Gastrocnemius medialis (tissue), 4 donors: ENCODE data around the gene SH3BP5. TPM values are rescaled to one million over a fixed set of nuclear protein-coding genes. Genes with fewer than 3 reads are reported as not detected.
A peak's percentile ranks its signal among the peaks of the same experiment; 100 is the strongest.

Source experiments
- ATAC-seq, 2 donors: fragments of 150-250 bp; one replicate each; pipeline ENCODE4 v1.9.1; 2016
- DNase-seq, 2 donors: peaks; one replicate each; pipeline ENCODE4 v3.0.0-alpha.2; 2019
- H3K27ac ChIP-seq, 4 donors: fragments of 200-600 bp; sonication (generic); 1 replicate in 1 of 4; 2 replicates in 3 of 4; pipeline ENCODE4 v1.5.1; 2016 to 2018; ENCODE audit warnings: mild to moderate bottlenecking in 2 of 4, moderate library complexity in 1 of 4
- H3K27me3 ChIP-seq, 3 donors: fragments of 200-600 bp; sonication (generic) in 2 of 3; 1 replicate in 1 of 3; 2 replicates in 2 of 3; pipeline versions ENCODE4 v1.5.1 to v1.6.0; 2016 to 2019; ENCODE audit warnings: mild to moderate bottlenecking in 1 of 3, moderate library complexity in 1 of 3
- H3K36me3 ChIP-seq, 2 donors: fragments of 200-600 bp; sonication (generic) in 1 of 2; one replicate each; pipeline ENCODE4 v1.5.1; 2017 to 2018
- H3K4me1 ChIP-seq, 2 donors: fragments of 200-600 bp; sonication (generic) in 1 of 2; one replicate each; pipeline ENCODE4 v1.5.1; 2016 to 2017; ENCODE audit warnings: mild to moderate bottlenecking in 2 of 2
- H3K4me3 ChIP-seq, 4 donors: fragments of 200-600 bp; sonication (generic) in 3 of 4; 1 replicate in 1 of 4; 2 replicates in 3 of 4; pipeline ENCODE4 v1.5.1; 2016 to 2019; ENCODE audit warnings: mild to moderate bottlenecking in 2 of 4
- H3K9me3 ChIP-seq, 3 donors: fragments of 200-600 bp; sonication (generic) in 2 of 3; 1 replicate in 1 of 3; 2 replicates in 2 of 3; pipeline ENCODE4 v1.5.1; 2016 to 2019
- CTCF ChIP-seq, 5 experiments: fragments of 450-650 bp in 3 of 5; fragments of 200-600 bp in 2 of 5; sonication (generic) in 2 of 5; IDR thresholded peaks in 4 of 5; conservative IDR thresholded peaks in 1 of 5; 1 replicate in 4 of 5; 2 replicates in 1 of 5; pipeline ENCODE4 v1.5.1; 2016 to 2019; ENCODE audit warnings: antibody characterized with exemption in 5 of 5, mild to moderate bottlenecking in 3 of 5, moderate library complexity in 3 of 5
- POLR2A ChIP-seq, 2 donors: fragments of 450-650 bp; IDR thresholded peaks; one replicate each; pipeline ENCODE4 v1.6.1; 2017; ENCODE audit warnings: antibody characterized with exemption in 2 of 2, mild to moderate bottlenecking in 2 of 2, moderate library complexity in 2 of 2
- in situ Hi-C, 4 donors: fragments of 200-750 bp; cut with MboI; loops; one replicate each; pipeline versions ENCODE4 v1.15.0 to v1.8.0; 2017; ENCODE audit warnings: low sequenced_read_pairs in 4 of 4
- intact Hi-C: fragments of 100-400 bp; cut with DNase I; formaldehyde crosslinking; loops from one replicate; pipeline ENCODE4 v1.15.1; 2023; ENCODE audit warnings: low total_unique reads
- total RNA-seq, 4 donors: library from RNA; depleted of rRNA; stranded (reverse); fragments of >200 nt; gene quantifications; one replicate each; pipeline versions ENCODE4 v1.1.0 to v1.2.3, GENCODE V29; 2016

Gene SH3BP5
- total RNA-seq, 4 donors from 2014 or later, result 31.5 to 111 (median 75.5) TPM

DNA sequence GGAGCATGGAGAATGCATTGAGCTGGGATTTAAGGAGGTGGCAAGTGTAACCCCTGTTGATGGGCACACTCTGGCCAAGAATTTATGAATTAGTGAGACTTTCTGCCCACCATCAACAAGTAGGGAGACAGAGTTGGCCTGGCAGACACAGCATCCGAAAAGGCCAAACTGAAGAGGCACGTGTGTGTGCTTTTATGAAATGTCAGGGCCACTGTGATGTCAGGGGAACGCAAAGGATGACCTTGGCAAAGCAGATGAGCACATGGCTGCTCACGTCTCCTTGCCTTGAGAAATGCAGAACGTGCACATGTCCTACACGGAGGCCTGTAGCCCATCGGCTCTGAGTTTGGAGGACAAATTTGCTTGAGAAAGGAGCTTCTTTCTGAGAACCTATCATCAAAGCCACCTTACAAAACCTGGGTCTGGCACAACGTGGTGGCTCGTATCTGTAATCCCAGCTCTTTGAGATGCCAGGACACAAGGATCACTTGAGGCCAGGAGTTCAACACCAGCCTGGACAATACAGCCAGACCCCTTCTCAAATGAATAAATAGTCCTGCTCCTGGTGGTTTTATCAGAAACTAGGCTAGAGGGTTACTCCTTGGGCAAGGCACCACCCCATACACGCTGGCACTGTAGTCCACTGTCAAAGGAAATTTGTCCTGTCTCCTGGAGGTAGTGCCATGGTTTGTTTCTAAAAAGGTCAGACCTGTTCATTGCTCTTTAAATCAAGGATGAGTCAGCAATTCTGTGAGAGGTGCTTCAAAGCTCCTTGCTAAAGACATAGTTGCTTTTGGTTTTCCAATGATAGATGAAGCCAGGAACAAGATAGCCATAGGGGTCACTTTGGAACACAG is 941 bp upstream of the SH3BP5 start:
- no peaks in the 10 kb centered on the region for H3K36me3 ChIP-seq
- no peaks in the 10 kb centered on the region for H3K9me3 ChIP-seq
- H3K4me3 ChIP-seq, result peak overlapping the region in 1 of 4 donors; percentile 92
- intact Hi-C loops, result no loop called here
- ATAC-seq (no peak), DNase-seq (no peak)
- no peaks in the 10 kb centered on the region for H3K27me3 ChIP-seq
- peaks cover 32 to 35% of the 10 kb centered on the region in 2 donors for H3K4me1 ChIP-seq
- peak overlapping the region; percentile 88 to 93 (median 91) for H3K27ac ChIP-seq
- TF ChIP-seq POLR2A (IDR thresholded peaks at IDR 0.05) (no peak), CTCF (IDR thresholded peaks at IDR 0.05 in 4 of 5, conservative IDR thresholded peaks at IDR 0.05 in 1 of 5) (no peak)
- in situ Hi-C loops, result loop anchor here in 3 of 4 donors (5.0 to 10.0 kb wide), 4 partner anchors 51 to 66 kb away; no protein-coding TSS in a partner anchor

GRCh38 chr3:15331606-15332404 is 581 bp downstream of the SH3BP5 start:
- ATAC-seq, result peak; percentile 26 to 38
- Histone ChIP-seq H3K9me3 (no peaks in the 10 kb centered on the region), H3K4me1 (peaks cover 46 to 48% of the 10 kb centered on the region in 2 donors), H3K36me3 (no peaks in the 10 kb centered on the region), H3K27ac (peak overlapping the region; percentile 88 to 93 (median 91)), H3K4me3 (peak overlapping the region; percentile 92 to 97 (median 93)), H3K27me3 (no peaks in the 10 kb centered on the region)
- TF ChIP-seq CTCF (IDR thresholded peaks at IDR 0.05 in 4 of 5, conservative IDR thresholded peaks at IDR 0.05 in 1 of 5), result no peak
- TF ChIP-seq POLR2A (IDR thresholded peaks at IDR 0.05), result peak; percentile 29 to 37
- intact Hi-C loops (loop anchor here (1.0 to 2.0 kb wide), 3 partner anchors 46 to 125 kb away; partner anchors contain the start of gene CAPN7), in situ Hi-C loops (loop anchor here in 3 of 4 donors (5.0 to 10.0 kb wide), 4 partner anchors 53 to 65 kb away; no protein-coding TSS in a partner anchor)
- DNase-seq, result peak in 1 of 2 donors; percentile 47

- in situ Hi-C loops (loop anchor here in 3 of 4 donors (5.0 to 10.0 kb wide), 4 partner anchors 54 to 64 kb away; no protein-coding TSS in a partner anchor), intact Hi-C loops (loop anchor here (2.0 kb wide), 1 partner anchor 124 kb away; the partner anchor contains the start of gene CAPN7)
- no peak for TF ChIP-seq POLR2A (IDR thresholded peaks at IDR 0.05)
- no peak for TF ChIP-seq CTCF (IDR thresholded peaks at IDR 0.05 in 4 of 5, conservative IDR thresholded peaks at IDR 0.05 in 1 of 5)
- Histone ChIP-seq H3K27ac (peak overlapping the region; percentile 88 to 93 (median 91)), H3K4me1 (peaks cover 52 to 55% of the 10 kb centered on the region in 2 donors), H3K4me3 (peak overlapping the region; percentile 92 to 97 (median 93)), H3K27me3 (no peaks in the 10 kb centered on the region), H3K9me3 (no peaks in the 10 kb centered on the region), H3K36me3 (no peaks in the 10 kb centered on the region)
- no peak for ATAC-seq
- no peak for DNase-seq
Measured at GRCh38 chr3:15331072-15331605, 1.2 kb downstream of the SH3BP5 start.

DNA sequence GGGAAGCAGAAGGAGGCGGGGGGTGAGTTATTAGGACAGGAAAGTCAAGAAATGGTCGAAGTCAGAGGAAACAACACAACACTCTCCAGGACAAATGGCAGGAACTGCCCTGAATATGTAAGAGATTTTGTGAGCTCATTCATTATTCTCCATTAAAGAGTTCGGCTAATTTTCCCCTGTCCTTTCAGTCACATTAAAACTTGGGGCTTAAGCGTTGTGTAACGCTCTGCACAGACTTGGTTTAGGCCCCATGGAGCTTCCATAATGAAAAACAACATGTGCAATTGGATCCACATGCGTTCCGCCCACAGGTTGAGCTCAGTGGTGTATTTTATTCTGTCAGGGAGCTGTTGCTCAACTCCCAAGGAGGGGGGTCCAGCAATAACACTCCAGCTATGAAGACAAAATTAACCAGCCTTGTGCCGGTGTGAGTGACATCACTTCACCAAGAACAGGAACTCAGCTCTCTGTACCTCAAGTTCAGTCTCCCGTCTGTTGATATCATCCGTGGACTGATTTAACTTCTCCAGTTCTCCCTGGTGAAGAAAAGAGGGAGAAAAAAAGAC is 2.3 kb downstream of the SH3BP5 start:
- no peaks in the 10 kb centered on the region for H3K36me3 ChIP-seq
- in situ Hi-C loops (loop anchor here in 3 of 4 donors (5.0 to 10.0 kb wide), 4 partner anchors 55 to 63 kb away; no protein-coding TSS in a partner anchor), intact Hi-C loops (loop anchor here (2.0 kb wide), 1 partner anchor 123 kb away; the partner anchor contains the start of gene CAPN7)
- DNase-seq (peak; percentile 64 to 90), ATAC-seq (peak; percentile 62 to 70)
- no peaks in the 10 kb centered on the region for H3K27me3 ChIP-seq
- TF ChIP-seq CTCF (IDR thresholded peaks at IDR 0.05 in 4 of 5, conservative IDR thresholded peaks at IDR 0.05 in 1 of 5) (no peak), POLR2A (IDR thresholded peaks at IDR 0.05) (peak; percentile 67 to 80)
- H3K27ac ChIP-seq, result peak overlapping the region; percentile 88 to 93 (median 91)
- H3K4me3 ChIP-seq, result peak overlapping the region; percentile 92 to 97 (median 93)
- H3K9me3 ChIP-seq, result no peaks in the 10 kb centered on the region
- H3K4me1 ChIP-seq, result peaks cover 63 to 65% of the 10 kb centered on the region in 2 donors
